ENCODE data around the gene RETREG2. TPM values are rescaled to one million over a fixed set of nuclear protein-coding genes. Genes with fewer than 3 reads are reported as not detected.

RETREG2 gene
- total and polyA plus RNA-seq, 2 experiments from 2014 or later, result 20.7 to 120 TPM

DNA sequence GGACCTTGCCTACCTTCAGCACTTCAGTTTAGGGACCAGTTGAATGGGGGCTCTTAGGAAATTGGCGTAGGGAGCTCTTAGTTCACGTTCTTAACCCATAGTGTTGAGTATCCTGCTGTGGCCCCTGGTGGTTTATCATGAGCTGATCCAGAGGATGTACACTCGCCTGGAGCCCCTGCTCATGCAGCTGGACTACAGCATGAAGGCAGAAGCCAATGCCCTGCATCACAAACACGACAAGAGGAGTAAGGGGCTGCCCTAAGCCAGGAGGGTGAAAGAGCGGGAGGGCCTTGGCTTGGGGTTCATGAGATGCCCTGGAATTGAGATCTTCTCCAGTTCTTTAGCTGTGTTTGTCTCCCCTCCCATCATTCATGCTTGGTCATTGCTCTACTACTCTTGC lies 2.9 kb downstream of the RETREG2 start:
- Histone ChIP-seq H3F3A (ENCODE audit: insufficient read depth) (peaks cover 26% of the 10 kb centered on the region), H3K27ac (no peak overlapping the region), H3K9ac (no peak overlapping the region), H3K27me3 (replicated peaks; ENCODE audit: insufficient read depth) (no peaks in the 10 kb centered on the region), H3K9me2 (ENCODE audit: insufficient read depth) (no peaks in the 10 kb centered on the region), H4K20me1 (ENCODE audit: insufficient read depth) (peaks cover 5% of the 10 kb centered on the region; the same call in 1 of the 2 replicates), H2AFZ (no peak overlapping the region), H3K36me3 (ENCODE audit: low read depth) (peaks cover 45% of the 10 kb centered on the region), H3K4me3 (no peak overlapping the region), H3K4me1 (ENCODE audit: insufficient read depth) (peaks cover 12% of the 10 kb centered on the region), H3K9me3 (ENCODE audit: low read depth) (no peaks in the 10 kb centered on the region), H3K4me2 (ENCODE audit: unreplicated experiment) (no peak overlapping the region), H3K79me2 (ENCODE audit: insufficient read depth) (peaks cover 31% of the 10 kb centered on the region)
- TF ChIP-seq EZH2phosphoT487 (IDR thresholded peaks at IDR 0.05; ENCODE audit: insufficient read depth, low read depth), result no peak
- TF ChIP-seq EZH2 (IDR thresholded peaks at IDR 0.05; ENCODE audit: insufficient read depth, poor library complexity, severe bottlenecking), result no peak
- whole genome bisulfite sequencing, 2 experiments (ENCODE audit: low coverage in 1 of 2, low lambda C conversion rate in 2 of 2, missing lambda C conversion rate in 2 of 2), result 92 to 97% methylated on average over 5 of the region's 5 CpGs
- DNase-seq, result no peak
- in situ Hi-C loops (cut with MboI), result no loop called here

DNA sequence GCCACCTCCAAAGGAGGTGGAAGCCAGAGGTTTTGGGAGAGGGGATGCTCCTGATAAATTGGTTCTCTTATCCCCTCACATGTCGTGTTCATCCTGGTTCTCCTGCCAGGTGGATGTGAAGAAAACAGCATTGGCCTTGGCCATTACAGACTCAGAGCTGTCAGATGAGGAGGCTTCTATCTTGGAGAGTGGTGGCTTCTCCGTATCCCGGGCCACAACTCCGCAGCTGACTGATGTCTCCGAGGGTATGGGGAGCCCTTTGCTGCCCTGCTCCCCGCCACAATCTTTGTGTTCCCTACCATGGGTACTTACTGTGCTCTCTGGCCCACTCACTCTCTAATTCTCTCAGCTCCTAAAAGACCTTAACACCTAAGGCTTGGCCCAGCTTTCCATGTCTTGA lies 3.5 kb downstream of the RETREG2 start:
- Histone ChIP-seq H3K79me2 (ENCODE audit: insufficient read depth) (peaks cover 25% of the 10 kb centered on the region), H3K4me2 (ENCODE audit: unreplicated experiment) (no peak overlapping the region), H3K9me2 (ENCODE audit: insufficient read depth) (no peaks in the 10 kb centered on the region), H3K36me3 (ENCODE audit: low read depth) (peaks cover 45% of the 10 kb centered on the region), H3F3A (ENCODE audit: insufficient read depth) (peaks cover 26% of the 10 kb centered on the region), H4K20me1 (ENCODE audit: insufficient read depth) (peaks cover 5% of the 10 kb centered on the region; the same call in 1 of the 2 replicates), H3K27ac (no peak overlapping the region), H3K4me1 (ENCODE audit: insufficient read depth) (peaks cover 12% of the 10 kb centered on the region), H3K9ac (no peak overlapping the region), H3K9me3 (ENCODE audit: low read depth) (no peaks in the 10 kb centered on the region), H2AFZ (no peak overlapping the region), H3K27me3 (replicated peaks; ENCODE audit: insufficient read depth) (no peaks in the 10 kb centered on the region), H3K4me3 (no peak overlapping the region)
- in situ Hi-C loops (cut with MboI), result no loop called here
- no peak for DNase-seq
- 98 to 99% methylated on average over 6 of the region's 6 CpGs for WGBS, 2 experiments (ENCODE audit: low coverage in 1 of 2, low lambda C conversion rate in 2 of 2, missing lambda C conversion rate in 2 of 2)
- no peak for TF ChIP-seq EZH2 (IDR thresholded peaks at IDR 0.05; ENCODE audit: insufficient read depth, poor library complexity, severe bottlenecking)
- no peak for TF ChIP-seq EZH2phosphoT487 (IDR thresholded peaks at IDR 0.05; ENCODE audit: insufficient read depth, low read depth)

DNA sequence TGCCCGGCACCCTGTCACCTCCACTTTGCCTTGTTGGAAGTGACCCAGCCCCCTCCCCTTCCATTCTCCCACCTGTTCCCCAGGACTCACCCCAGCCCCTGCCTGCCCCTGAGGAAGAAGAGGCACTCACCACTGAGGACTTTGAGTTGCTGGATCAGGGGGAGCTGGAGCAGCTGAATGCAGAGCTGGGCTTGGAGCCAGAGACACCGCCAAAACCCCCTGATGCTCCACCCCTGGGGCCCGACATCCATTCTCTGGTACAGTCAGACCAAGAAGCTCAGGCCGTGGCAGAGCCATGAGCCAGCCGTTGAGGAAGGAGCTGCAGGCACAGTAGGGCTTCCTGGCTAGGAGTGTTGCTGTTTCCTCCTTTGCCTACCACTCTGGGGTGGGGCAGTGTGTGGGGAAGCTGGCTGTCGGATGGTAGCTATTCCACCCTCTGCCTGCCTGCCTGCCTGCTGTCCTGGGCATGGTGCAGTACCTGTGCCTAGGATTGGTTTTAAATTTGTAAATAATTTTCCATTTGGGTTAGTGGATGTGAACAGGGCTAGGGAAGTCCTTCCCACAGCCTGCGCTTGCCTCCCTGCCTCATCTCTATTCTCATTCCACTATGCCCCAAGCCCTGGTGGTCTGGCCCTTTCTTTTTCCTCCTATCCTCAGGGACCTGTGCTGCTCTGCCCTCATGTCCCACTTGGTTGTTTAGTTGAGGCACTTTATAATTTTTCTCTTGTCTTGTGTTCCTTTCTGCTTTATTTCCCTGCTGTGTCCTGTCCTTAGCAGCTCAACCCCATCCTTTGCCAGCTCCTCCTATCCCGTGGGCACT lies 4.5 kb downstream of the RETREG2 start:
- Histone ChIP-seq H3K36me3 (ENCODE audit: low read depth) (peaks cover 45% of the 10 kb centered on the region), H3K4me1 (ENCODE audit: insufficient read depth) (peaks cover 8% of the 10 kb centered on the region), H3K9me3 (ENCODE audit: low read depth) (no peaks in the 10 kb centered on the region), H3K79me2 (ENCODE audit: insufficient read depth) (peaks cover 25% of the 10 kb centered on the region), H2AFZ (no peak overlapping the region), H3K27me3 (replicated peaks; ENCODE audit: insufficient read depth) (no peaks in the 10 kb centered on the region), H3K4me3 (no peak overlapping the region), H3K9me2 (ENCODE audit: insufficient read depth) (no peaks in the 10 kb centered on the region), H3K9ac (no peak overlapping the region), H3K27ac (no peak overlapping the region), H3F3A (ENCODE audit: insufficient read depth) (peaks cover 21% of the 10 kb centered on the region), H3K4me2 (ENCODE audit: unreplicated experiment) (no peak overlapping the region), H4K20me1 (ENCODE audit: insufficient read depth) (peaks cover 5% of the 10 kb centered on the region; the same call in 1 of the 2 replicates)
- TF ChIP-seq EZH2phosphoT487 (IDR thresholded peaks at IDR 0.05; ENCODE audit: insufficient read depth, low read depth), result no peak
- TF ChIP-seq EZH2 (IDR thresholded peaks at IDR 0.05; ENCODE audit: insufficient read depth, poor library complexity, severe bottlenecking), result no peak
- no peak for DNase-seq
- in situ Hi-C loops (cut with MboI), result no loop called here
- 61% methylated on average over 7 to 8 of the region's 8 CpGs for WGBS, 2 experiments (ENCODE audit: low coverage in 1 of 2, low lambda C conversion rate in 2 of 2, missing lambda C conversion rate in 2 of 2)

DNA sequence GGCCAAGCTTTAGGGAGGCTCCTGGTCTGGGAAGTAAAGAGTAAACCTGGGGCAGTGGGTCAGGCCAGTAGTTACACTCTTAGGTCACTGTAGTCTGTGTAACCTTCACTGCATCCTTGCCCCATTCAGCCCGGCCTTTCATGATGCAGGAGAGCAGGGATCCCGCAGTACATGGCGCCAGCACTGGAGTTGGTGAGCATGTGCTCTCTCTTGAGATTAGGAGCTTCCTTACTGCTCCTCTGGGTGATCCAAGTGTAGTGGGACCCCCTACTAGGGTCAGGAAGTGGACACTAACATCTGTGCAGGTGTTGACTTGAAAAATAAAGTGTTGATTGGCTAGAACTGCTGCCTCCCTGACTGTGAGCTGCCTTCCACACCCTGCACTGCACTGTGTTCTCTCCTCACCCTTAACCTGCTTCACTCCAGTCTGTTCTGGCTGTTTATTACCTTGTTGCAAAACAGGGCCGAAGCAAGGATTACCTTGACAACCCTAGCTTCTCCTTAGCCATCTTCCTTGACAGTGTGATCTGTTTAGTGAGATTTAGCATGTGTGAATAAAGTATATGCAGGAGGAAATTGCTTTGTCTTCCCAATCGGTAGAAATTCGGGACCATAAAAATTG lies 5.2 kb downstream of the RETREG2 start:
- Histone ChIP-seq H3K79me2 (ENCODE audit: insufficient read depth) (peaks cover 25% of the 10 kb centered on the region), H3K9ac (no peak overlapping the region), H3K9me3 (ENCODE audit: low read depth) (no peaks in the 10 kb centered on the region), H3K27me3 (replicated peaks; ENCODE audit: insufficient read depth) (no peaks in the 10 kb centered on the region), H3K9me2 (ENCODE audit: insufficient read depth) (no peaks in the 10 kb centered on the region), H3K4me2 (ENCODE audit: unreplicated experiment) (no peak overlapping the region), H3K4me3 (no peak overlapping the region), H4K20me1 (ENCODE audit: insufficient read depth) (peaks cover 5% of the 10 kb centered on the region; the same call in 1 of the 2 replicates), H2AFZ (no peak overlapping the region), H3K27ac (no peak overlapping the region), H3K36me3 (ENCODE audit: low read depth) (peaks cover 45% of the 10 kb centered on the region), H3F3A (ENCODE audit: insufficient read depth) (peaks cover 20% of the 10 kb centered on the region), H3K4me1 (ENCODE audit: insufficient read depth) (peaks cover 8% of the 10 kb centered on the region)
- WGBS, 2 experiments (ENCODE audit: low coverage in 1 of 2, low lambda C conversion rate in 2 of 2, missing lambda C conversion rate in 2 of 2), result 97 to 99% methylated on average over 6 of the region's 6 CpGs
- TF ChIP-seq EZH2 (IDR thresholded peaks at IDR 0.05; ENCODE audit: insufficient read depth, poor library complexity, severe bottlenecking) (no peak), EZH2phosphoT487 (IDR thresholded peaks at IDR 0.05; ENCODE audit: insufficient read depth, low read depth) (no peak)
- in situ Hi-C loops (cut with MboI), result no loop called here
- DNase-seq, result no peak

Measured in GM23248 (cell line).